GM21381 (cell line): Measurements from ENCODE around the gene TPBGL.

Source experiments
- ATAC-seq: cut with Tn5 transposase; IDR thresholded peaks from one replicate; pipeline ENCODE4 v1.9.1; 2021; ENCODE audit warnings: mild to moderate bottlenecking, moderate library complexity; ENCODE audit not compliant: unreplicated experiment

Gene TPBGL

GRCh38 chr11:75245356-75246005 is 4.9 kb downstream of the TPBGL start:
- ATAC-seq: no peak

- ATAC-seq: no peak
Measured at GRCh38 chr11:75246006-75246670, 5.6 kb downstream of the TPBGL start.

- ATAC-seq: no peak
Measured at GRCh38 chr11:75246671-75247350, 6.2 kb downstream of the TPBGL start.

GRCh38 chr11:75248924-75249256 is 8.3 kb downstream of the TPBGL start:
- no peak for ATAC-seq

- ATAC-seq: no peak
Measured at GRCh38 chr11:75249704-75250103, 9.1 kb downstream of the TPBGL start.

GRCh38 chr11:75254326-75254725 is 13.8 kb downstream of the TPBGL start:
- ATAC-seq: no peak

- no peak for ATAC-seq
Measured at GRCh38 chr11:75260396-75261170, 20.0 kb downstream of the TPBGL start.

GRCh38 chr11:75261902-75262361 is 21.4 kb downstream of the TPBGL start:
- ATAC-seq: no peak

- ATAC-seq: no peak
Measured at GRCh38 chr11:75262436-75262835, 21.9 kb downstream of the TPBGL start.

GRCh38 chr11:75262961-75263852 is 22.6 kb downstream of the TPBGL start:
- ATAC-seq: no peak

- no peak for ATAC-seq
Measured at GRCh38 chr11:75263944-75264349, 23.4 kb downstream of the TPBGL start.

- no peak for ATAC-seq
Measured at GRCh38 chr11:75264356-75264755, 23.8 kb downstream of the TPBGL start.

GRCh38 chr11:75264971-75265370 is 24.4 kb downstream of the TPBGL start:
- no peak for ATAC-seq

GRCh38 chr11:75265851-75266531 is 25.4 kb downstream of the TPBGL start:
- ATAC-seq: no peak

GRCh38 chr11:75267171-75267970 is 26.8 kb downstream of the TPBGL start:
- ATAC-seq: no peak

- no peak for ATAC-seq
Measured at GRCh38 chr11:75268626-75269366, 28.2 kb downstream of the TPBGL start.

GRCh38 chr11:75269367-75269660 is 28.7 kb downstream of the TPBGL start:
- no peak for ATAC-seq

GRCh38 chr11:75269896-75270295 is 29.3 kb downstream of the TPBGL start:
- no peak for ATAC-seq
